Middle frontal gyrus (tissue), 1 donor: Measurements from ENCODE around the gene GRM7.

Experiments
- DNase-seq: peaks from one replicate; pipeline ENCODE4 v3.0.0-alpha.2; 2015; ENCODE audit warnings: low spot score; ENCODE audit errors: extremely low spot score

The GRM7 gene

DNA sequence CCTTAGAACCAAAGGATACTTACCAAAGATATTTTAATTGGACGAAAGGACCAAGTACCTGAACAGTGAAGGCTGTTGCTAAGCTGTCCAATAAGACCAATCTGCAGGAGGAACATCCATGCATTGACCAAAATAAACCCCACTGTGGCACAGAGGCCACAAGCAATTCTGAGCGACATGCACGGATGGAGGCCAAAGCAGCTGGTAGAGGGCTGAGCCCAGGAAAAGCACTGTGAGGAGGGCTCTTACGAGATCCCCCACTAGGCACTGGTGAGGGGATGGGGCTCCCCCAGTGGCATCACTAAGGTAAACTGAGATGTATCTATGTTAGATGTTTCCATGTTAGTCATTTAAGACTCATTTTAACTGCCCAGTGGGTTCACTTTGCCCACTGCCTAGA, 920.5 kb downstream of the GRM7 start:
- DNase-seq = no peak

DNA sequence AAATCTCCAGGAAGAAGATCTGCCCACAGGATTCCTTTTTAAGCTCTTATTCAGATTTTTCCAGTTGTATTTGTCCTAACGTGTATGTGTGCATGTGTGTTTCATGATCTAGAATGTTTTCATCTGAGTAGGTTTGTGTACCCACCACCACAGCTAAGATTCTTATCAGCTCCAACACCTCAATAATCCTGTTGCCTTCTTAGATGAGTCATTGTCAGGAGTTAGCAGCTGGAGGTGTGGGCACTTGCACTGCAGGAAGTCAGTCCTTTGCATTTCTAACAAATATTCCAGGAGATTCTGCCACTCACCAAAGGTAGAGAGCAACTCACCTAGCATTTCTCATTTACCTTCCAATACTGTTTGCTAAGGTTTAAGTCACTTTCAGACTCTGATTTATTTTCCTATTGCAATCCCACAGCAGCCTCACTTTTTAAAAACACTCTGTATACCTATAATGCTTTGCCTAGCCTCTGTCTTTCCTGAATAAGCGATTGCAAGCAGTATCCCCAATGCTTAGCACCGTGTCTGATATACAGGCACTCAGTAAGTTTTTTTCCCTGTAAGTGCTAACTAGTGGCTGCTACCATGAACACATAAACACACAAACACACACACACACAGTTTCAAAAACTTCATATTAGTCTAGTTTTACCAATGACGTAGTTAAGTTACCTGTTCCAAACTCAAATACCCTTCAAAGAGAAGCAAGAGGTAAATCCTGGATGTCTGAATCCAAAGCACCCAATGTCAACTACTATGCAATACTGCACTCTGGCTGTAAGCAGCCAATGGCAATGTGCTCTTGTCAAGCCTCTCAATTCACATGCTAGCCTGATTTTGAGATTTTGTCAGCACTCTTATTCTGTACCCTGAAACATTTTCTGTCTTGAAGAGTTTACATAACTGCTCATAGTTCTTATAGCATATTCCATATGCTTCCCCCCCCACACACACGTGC, 927.2 kb downstream of the GRM7 start:
- no peak for DNase-seq

DNA sequence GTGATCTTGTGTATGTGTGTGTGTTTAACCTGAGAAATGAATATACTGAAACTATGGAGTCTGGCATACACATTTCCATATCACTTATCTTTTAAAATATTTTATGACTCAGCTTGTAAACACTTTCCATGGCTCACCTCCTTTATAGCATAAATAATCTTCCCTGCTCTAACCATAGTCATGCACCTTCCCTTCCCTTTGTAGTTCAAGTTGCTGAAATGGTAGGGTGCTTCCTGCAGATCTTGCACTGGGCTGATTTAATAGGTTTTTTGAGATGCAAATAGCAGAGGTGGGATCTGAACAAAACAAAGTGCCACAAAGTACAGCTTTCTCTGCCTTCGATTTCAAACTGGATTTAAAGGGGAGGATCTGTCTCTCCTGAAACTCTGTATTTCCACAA, 928.0 kb downstream of the GRM7 start:
- no peak for DNase-seq

DNA sequence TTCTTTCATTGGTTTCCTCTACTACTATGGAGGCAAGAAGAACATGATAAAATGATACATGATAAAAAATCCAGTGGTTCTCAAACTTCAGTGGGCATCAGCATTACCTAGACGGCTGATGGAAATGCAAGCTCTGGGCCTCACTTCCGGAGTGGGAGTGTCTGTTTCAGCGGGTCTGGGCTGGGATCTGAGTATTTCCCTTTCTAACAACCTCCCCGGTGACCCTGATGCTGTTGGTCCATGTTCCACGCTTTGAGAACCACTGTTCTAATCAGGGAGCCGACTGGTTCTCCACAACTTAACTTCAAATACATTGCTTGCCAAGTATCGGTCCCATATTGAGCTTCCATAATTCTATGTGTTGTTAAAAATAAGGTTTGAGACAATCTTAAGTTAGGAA, 928.4 kb downstream of the GRM7 start:
- DNase-seq = no peak

DNA sequence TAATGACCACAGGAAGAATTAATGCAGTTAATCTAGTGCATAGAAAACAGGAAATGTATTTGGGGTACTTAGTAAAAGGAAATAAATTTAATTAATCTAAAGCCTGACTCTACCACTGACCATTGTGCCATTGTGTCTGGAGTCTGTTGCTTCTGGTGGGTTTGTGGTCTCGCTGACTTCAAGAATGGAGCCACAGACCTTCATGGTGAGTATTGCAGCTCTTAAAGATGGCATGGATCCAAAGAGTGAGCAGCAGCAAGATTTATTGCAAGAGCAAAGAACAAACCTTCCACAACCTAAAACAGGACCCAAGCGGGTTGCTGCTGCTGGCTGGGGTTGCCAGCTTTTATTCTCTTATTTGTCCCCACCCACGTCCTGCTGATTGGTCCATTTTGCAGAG, 929.2 kb downstream of the GRM7 start:
- no peak for DNase-seq
